Suppressor macrophage treated with lipopolysaccharide for 1 hour (primary cell): ENCODE measurements around the gene CLDN5.
"Not testable (repeated sequence)": the region's sequence is repeated elsewhere in the genome, so short reads cannot be mapped to it uniquely, and the experiment has no call there.

Experiments
- DNase-seq, 3 donors: peaks; one replicate each; pipeline ENCODE4 v3.0.0-alpha.2; 2020 to 2022

Gene CLDN5, protein sequence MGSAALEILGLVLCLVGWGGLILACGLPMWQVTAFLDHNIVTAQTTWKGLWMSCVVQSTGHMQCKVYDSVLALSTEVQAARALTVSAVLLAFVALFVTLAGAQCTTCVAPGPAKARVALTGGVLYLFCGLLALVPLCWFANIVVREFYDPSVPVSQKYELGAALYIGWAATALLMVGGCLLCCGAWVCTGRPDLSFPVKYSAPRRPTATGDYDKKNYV

DNA sequence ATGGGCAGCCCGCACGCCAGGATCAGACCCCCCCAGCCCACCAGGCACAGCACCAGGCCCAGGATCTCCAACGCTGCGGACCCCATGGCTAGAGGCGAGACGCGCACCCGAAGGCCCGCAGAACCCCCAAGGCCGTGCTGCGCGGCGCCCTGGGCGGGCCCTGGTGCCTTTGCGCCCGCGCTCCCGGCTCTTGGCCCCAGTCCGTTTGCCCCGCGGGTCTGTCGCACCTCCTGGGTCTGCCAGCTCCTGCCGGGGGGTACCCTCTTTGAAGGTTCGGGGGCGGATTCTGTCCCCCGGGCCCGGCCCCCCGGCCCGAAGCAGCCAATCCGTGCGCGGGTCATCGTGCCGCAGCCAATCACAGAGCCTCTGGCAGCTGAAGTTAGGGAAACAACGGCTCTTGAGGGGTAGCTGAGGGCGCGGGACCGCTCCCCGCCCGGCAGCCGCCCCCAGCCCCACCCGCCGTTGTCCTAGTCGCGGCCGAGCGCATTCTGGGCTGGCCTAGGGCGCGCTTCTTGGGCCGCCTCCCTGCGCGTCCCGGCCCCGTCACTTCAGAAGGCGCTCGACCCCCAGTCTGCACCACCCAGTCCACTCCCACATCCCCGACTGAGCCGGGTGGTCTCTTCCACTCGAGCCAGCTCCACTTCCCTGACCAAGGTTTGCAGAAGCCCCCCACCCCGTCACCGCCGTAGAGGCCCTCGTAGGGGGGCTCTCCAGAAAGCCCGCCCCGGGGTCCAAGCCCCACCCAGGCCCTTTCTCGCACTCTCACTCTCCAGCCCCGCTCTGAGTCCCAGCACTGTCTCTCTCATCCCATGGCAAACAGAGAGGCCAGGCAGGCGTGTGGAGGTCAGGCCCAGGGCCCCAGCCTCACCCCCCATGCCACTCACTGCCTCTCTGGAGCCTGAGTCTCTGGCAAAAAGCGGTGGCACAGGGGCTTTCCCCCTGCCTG lies at the start of gene CLDN5:
CLDN5 (minus strand) TSS at position 241 of the 946 bp plus-strand sequence; CDS start at position 86, 155 bp downstream.
- peak in 1 of 3 donors; percentile 5 for DNase-seq

DNA sequence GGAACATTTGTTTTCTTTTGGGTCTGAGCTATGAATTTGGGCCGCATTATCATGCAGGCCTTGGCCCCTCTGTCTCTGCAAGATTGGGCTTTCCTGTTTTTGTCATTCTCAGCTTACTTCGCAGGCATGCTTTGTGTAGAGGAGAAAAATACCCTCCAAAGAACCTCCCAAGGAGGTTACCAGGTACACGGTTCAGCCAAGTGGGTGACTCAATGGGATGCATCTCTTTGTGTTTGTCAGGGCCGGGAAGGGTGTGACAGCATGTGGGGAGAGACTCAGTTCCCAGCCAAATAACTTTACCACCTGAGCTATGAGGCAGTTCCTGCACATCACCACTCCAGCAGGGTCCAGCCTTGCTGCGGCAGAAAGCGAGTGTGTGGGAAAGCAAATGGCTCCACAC lies 47.8 kb upstream of the CLDN5 start:
- DNase-seq: no peak

DNA sequence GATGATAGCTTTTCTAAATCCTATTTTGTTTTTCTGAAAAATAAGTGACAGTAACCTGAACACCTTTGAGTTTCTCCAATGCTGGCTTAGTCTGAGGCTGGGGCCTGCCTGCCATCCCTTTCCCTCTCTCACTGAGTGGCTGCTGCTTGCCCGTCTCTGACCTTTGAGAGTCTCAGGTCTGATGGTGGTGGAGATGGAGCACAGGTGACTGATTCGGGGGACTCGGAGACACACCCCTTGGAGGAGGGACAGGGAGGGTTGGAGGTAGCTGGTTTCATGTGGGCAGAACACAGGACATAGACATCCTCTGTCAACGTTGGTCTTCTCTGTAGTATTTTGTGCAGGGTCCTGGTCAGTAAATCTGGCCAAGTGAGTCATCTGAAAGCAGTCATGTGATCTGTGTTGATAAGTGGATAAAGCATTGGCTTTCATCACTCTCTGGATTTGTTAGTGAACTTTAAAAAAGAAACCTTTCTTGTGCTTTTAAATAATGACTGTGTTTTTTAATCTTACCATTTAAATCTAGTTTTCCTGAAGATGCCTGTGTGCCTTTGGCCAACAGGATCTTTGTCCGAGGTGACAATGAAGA lies 47.1 kb upstream of the CLDN5 start:
- DNase-seq: no peak

DNA sequence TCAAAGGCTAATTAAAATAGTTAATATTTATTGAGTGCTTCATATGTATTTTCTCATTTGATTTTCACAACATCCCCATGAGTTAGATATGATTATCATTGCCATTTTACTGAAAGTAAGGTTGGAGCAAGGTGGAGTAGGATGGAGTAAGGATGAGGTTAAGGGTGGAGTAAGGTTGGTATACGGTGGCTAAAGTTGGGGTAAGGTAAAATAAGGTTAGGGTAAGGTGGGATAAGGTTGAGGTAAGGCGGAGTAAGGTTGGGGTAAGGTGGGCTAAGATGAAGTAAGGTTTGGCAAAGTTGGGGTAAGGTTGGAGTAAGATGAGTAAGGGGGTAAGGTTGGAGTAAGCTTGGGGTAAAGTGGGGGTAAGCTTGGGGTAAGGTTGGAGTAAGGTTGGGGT lies 45.8 kb upstream of the CLDN5 start:
- no peak for DNase-seq

DNA sequence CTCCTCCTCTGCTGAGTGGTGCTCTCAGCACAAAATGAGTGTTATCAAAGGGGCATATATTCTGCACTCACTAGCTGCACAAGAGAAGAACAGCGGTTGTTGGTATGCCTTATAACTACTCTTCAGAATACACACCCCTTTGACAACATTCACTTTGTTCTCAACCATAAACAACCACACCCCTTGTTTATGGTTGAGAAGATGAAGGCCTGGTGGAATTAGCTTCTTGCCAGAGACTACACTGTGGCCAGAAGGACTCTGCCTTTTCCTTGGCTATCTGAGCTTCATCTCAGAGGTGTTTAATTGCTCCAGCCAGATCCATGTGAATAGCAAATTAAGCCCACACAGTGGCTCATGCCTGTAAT lies 45.0 kb upstream of the CLDN5 start:
- DNase-seq: no peak

DNA sequence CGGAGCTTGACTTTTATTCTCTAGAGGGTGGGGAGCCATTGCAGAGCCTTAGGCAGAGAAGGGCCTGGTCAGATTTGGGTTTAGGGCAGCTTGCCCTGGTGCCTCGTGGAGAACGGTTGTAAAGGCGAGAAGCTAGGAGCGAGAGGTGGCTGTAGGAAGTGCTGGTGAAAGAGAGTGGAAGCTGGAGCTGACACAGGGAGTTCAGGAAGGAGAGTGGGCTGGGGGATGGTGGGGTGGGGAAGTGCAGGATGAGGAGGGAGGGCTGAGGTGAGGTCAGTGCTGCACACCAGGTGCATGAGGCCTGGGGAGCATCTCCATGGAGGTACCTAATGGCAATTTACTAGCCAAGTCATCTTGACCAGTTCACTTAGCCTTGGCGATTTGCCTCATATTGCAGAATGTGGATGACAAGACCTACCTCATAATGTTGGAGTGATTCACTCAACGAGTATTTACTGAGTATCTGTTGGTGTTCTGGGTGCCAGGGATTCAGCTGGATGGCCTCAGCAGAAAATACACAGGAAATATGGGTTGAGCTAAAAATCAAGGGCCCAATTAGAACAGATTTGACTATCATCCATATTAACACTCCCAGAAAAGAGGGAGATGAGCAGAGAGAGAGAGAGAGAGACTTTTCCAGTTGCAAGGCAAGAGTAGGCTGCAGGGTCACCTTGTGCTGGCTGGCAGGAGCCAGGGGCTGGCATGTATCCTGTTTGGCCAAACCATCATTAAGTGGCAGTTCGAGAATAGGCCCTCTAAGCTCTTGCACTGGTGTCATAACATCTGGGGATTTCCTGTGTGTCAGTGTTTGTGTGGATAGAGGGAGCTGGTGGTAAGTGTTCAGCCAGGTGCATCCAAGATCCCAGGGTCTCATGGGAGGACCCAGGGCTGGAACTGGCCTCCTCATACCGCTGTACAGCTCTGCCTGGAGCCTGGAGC lies 44.4 kb upstream of the CLDN5 start:
- peak in 1 of 3 donors; percentile 5 for DNase-seq

DNA sequence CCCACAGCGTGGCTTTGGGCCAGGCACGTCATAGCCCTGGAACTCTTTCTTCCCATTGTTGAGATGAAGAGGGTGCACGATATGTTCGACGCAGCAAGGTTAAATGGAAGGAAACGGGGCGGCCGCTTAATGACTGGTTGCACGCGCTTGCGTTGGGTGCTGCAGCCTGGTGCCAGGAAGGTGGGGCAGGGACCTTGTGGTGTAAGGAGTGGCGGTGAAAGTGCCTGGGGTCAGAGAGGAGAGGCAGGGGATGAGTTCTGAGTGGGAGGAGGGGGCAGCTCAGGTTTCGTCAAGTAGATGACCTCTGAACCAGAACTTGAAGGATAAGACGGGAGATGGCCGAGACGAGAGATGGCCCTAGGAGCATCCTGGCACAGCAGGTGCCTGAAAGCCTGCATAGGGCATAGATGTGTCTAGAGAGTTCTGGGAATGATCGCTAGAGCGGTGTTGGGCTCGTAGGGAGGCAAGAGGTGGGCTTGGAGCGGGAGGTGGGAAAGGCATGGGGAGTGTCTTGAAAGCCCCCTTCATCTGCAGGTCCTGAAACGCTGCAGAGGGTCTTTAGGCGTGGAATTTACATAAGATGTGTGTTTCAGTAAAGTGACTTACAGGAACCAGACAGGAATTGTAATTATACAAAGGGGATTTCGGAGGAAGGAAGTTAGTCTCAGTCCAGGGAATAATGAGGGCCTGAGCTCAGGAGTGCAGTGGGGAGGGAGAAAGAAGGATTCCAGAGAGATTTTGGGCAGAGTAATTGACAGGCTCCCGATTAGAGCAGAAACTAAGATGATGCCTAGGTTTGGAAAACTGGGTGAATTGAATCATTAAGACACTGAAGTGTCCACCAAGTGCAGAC lies 43.2 kb upstream of the CLDN5 start:
- DNase-seq: no peak

DNA sequence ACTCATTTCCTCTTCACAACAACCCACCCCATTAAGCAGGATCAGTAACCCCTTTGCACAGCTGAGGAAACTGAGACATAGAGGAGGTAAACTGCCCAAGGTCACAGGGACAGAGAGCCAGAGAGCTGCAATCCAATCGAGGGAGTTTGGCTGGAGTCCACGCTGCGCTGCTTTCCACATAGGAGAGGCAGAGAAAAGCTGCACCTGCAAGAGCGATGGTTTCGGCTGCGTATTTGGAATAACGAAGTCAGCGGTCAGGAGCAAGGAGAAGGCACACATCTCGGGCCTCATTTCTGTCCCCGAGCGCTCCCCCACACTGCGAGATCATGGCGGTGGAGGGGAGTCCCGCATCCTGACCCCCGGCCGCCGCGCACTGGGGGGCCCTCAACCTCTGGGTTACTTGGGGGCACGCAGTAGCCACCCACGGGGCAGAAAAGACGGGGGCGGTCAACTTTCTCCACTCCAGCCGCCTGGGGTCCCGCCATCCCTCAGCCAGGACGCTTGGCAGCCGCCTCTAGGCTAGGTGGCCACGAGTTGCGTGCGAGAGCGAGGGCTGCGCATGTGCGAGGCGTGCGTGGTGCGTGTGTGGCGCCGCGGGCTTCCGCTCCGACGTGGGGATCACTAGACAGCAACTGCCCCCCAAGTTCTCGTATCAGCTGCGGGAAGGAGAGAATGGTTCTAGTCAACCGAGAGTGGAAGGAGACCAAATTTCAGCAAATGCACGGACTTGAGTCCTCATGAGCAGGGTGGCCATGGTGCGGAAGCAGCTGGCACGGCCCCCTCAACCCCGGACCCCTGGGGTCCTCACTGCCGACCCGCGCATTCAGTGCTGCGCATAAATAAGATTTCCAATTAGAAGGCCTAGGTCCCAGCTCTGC lies 42.3 kb upstream of the CLDN5 start:
- DNase-seq: no peak

DNA sequence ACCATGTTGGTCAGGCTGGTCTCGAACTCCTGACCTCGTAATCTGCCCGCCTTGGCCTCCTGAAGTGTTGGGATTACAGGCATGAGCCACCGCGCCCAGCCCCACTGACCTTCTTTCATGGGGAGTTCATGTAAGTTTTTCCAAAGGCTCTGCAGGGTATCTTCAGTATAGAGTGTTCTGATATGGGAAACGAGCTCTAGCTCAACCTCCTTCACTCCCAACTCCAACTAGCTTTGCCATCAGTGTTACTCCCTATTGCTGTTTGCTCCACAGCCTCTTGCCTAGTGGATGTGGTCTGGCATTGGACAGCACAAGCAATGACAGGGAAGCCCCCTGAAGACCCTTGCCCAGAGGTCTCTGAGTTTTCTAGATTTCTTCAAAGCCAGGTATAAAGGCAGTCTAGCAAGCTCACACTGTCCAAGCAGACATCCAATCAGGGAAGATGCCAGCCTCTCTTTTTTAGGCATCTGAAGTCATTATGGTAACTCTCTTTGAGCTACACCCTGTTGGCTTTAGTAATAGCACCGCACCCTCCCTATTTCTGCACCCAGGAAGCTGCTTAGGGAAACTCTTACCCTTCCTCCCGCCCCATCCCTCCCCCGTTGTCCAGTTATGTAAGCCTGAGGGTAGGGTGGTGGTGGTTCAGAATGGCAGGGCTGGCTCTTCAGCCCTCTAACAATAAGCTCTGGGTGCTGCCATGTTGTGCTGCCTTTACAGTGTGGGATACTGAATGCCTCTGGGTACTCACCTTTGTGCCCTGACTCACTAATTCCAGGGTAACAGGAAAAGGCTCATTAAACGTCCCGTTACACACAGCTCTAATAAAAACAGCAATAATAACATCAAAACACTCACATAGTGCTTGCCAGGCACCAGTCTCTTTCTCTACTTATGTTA lies 41.4 kb upstream of the CLDN5 start:
- peak in 2 of 3 donors; percentile 14 to 15 for DNase-seq

DNA sequence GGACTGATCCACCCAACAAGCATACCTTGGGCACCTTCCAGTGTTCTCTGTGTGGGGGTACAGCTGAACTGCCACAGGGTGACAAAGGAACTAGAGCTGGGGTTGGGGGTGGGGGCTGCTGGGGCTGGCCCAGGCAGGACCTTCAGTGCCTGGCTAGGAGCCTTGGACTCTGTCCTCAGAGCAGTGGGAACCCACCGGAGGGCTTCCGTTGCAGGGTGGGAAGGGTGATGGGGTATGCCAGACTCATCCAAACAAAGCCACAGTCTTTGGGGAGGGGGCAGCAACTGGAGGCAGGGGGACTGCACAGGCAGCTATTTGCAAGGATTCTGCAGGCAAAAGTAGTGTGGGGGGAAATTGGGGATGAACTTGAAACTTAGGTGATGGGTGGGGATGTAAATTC lies 35.7 kb upstream of the CLDN5 start:
- no peak for DNase-seq

DNA sequence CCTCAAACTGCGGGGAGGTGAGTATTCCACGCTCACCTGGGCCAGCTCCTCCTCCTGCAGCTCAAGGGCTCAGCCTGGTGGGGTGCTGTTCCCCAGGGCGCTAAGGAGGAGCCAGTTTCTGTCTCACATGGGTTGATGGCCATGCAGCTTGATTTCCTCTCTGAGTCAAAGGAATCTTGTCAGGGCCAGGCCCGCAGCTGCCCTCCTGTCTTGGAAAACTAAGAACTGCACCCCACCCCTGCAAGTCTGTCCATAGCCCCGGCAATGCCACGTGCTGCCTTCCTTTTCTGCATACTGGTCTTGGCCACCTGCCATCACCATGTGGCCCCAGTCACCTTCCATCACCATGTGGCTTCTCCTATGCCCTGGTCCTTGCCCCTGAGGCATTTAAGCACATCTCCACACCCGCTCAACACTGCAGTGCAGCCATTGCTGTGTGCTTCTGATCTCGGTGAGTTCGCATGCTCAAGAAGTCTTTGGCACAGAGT lies 35.2 kb upstream of the CLDN5 start:
- no peak for DNase-seq

DNA sequence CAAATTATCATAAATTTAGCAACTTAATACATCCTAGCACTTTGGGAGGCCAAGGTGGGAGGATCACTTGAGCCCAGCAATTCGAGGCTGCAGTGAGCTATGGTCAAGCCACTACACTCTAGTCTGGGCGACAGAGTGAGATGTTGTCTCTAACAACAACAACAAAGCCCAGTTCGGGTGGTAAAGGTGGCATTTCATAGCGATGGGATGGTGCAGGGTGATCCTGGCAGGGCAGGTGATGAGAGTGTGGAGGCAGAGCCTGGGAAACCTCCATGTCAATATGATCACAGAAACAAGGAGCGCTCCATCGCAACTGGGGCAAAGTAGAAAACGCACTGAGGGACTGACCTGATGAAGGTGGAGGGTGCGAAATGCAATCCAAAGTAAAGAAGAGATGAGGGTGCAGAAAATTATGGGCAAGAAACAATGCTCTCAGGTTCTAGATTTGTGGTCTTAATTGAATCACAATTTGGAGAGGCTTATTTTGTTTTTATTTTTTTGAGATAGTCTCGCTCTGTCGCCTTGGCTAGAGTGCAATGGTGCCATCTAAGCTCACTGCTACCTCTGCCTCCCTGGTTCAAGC lies 32.8 kb upstream of the CLDN5 start:
- no peak for DNase-seq

DNA sequence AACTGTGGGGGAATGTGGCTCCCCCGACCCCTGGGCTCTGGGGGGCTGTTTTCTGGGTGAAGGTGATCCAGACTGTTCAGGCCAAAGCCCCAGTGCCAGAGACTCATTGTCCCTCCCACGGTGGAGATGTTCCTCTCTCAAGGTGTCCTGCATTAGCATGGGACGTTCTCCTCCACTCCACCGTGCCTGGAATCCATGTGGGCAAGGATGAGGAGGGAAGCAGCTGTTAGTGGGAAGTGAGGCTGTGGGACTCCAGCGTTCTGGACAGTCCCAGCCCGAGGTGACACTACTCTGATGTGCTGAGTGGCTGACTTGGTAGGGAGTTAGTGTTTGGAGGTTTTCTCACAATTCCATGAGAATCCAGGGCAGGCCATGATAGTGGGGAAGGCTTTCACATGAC lies 31.4 kb upstream of the CLDN5 start:
- DNase-seq: no peak

DNA sequence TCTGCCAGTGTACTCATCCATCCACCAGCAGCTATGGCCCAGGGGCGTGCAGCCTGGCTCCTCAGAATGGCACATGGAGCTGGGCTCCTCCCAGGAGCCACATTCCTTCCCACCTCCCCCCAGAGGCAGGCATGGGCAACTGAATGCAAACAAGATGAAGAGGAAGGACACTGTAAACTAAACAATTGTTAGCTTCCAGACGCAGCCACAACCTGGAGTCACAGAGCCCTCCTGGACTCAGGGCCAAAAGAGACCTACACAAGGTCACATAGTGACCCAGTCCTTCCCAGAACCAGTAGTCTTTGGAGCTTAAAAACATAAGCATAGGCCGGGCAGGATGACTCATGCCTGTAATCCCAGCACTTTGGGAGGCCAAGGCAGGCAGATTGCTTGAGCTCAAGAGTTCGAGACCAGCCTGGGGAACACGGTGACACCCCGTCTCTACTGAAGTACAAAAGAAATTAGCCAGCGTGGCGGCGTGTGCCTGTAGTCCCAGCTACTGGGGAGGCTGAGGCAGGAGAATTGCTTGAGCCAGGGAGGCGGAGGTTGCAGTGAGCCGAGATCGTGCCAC lies 30.7 kb upstream of the CLDN5 start:
- DNase-seq: no peak

DNA sequence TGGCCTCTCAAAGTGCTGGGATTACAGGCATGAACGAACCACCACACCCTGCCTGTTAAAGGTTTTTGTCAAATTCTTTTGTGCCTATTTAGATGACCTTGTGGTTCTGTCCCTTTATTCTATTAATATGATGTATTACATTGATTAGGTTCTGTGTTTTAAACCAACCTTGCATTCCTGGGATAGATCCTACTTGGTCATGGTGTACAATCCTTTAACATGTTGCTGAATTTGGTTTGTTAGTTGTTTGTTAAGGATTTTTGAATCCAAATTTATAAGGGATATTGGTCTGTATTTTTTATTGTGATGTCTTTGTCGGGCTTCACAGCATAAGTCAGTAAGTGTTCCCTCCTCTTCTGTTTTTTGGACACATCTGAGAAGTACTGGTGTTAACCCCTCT lies 29.0 kb upstream of the CLDN5 start:
- DNase-seq: no peak

DNA sequence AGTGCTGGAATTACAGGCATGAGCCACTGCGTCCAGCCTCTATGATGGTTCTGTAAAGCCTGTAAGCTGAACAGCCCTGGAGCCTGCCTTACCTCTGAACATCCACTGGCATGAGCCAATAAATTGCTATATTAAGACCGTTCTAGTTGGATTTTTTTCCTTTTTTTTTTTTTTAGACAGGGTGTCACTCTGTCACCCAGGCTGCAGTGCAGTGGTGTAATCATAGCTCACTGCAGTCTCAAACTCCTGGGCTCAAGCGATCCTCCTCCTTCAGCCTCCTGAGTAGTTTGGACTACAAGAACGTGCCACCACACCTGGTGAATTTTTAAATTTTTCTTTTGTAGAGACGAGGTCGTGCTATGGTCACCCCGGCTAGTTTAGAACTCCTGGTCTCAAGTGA lies 26.2 kb upstream of the CLDN5 start:
- no peak for DNase-seq

DNA sequence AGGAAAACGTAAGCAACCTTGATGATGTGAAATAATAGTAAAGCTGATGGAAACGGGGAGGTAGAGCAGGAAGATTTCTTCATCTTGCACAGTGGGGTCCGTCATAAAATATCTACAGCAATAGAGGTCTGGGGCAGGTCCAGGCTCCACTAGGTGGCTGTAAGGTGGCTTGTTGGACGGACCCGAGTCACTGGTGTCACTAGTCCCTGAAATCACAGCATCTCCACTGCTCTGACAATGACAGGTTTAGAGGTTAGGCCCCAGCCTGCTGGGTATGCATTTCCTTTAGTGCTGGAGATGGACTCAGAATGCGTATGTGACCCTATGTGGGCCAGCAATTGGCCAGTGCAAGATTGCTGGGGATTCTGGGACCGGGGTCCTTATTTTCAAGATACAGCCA lies 25.2 kb upstream of the CLDN5 start:
- no peak for DNase-seq

DNA sequence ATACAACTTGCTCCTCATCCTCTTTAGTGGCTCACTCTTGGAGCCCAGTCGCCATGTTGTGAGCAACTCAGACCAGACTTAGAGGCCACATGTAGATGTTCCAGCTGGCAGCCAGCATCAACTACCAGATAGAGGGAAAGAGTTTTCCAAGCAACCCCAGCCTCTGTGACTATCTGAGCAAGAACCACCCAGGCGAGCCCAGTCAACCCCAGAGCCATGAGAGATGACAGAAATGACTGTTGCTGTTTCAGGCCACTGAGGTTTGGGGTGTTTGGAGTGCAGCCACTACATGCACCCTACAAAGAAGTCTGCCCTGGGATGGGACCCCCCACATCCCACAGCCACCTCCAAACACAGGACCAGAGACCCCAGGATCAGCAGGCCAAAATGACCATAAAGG lies 24.8 kb upstream of the CLDN5 start:
- no peak for DNase-seq

DNA sequence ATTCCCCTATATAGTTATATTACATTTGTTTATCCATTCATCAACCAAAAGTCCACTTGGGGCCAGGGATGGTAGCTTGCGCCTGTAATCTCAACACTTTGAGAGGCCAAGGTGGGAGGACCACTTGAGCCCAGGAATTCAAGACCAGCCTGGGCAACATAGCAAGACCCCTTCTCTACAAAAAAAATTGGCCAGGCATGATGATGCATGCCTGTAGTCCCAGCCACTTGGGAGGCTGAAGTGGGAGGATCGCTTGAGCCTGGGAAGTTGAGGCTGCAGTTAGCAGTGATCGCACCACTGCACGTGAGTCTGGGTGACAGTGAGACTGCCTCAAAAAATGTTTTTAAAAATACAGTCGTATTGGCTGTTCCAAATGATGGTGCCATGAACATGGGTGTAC lies 24.2 kb upstream of the CLDN5 start:
- DNase-seq: not testable (repeated sequence)
